Psoas muscle (tissue), 8 donors: ENCODE measurements around the gene PTPN1. TPM values are rescaled to one million over a fixed set of nuclear protein-coding genes. Genes with fewer than 3 reads are reported as not detected.

ENCODE experiments used
- ATAC-seq, 4 donors: fragments of 200-7000 bp; cut with Tn5 transposase; one replicate each; pipeline ENCODE4 v1.9.1; 2020; ENCODE audit warnings: moderate library complexity in 3 of 4, mild to moderate bottlenecking in 2 of 4
- DNase-seq, 2 donors: peaks; one replicate each; pipeline ENCODE4 v3.0.0-alpha.2; 2020
- H3K27ac ChIP-seq: fragments of 200-600 bp; one replicate; pipeline ENCODE4 v1.8.0; 2022
- H3K27me3 ChIP-seq, 3 donors: fragments of 200-600 bp in 1 of 3; one replicate each; pipeline versions ENCODE4 v1.6.1 to v1.8.0; 2013 to 2022; ENCODE audit warnings: low read length in 2 of 3, mild to moderate bottlenecking in 2 of 3, moderate library complexity in 1 of 3; ENCODE audit not compliant: insufficient read depth in 3 of 3
- H3K36me3 ChIP-seq, 2 donors: fragments of 200-600 bp in 1 of 2; one replicate each; pipeline versions ENCODE4 v1.6.1 to v1.8.0; 2013 to 2022; ENCODE audit warnings: low read depth in 1 of 2, mild to moderate bottlenecking in 1 of 2, moderate library complexity in 1 of 2; ENCODE audit not compliant: insufficient read depth in 1 of 2
- H3K4me1 ChIP-seq: fragments of 200-600 bp; one replicate; pipeline ENCODE4 v1.8.0; 2022
- H3K4me3 ChIP-seq: fragments of 200-600 bp; one replicate; pipeline ENCODE4 v1.8.0; 2022; ENCODE audit warnings: mild to moderate bottlenecking
- H3K9me3 ChIP-seq: fragments of 200-600 bp; one replicate; pipeline ENCODE4 v1.8.0; 2022
- CTCF ChIP-seq: fragments of 200-600 bp; IDR thresholded peaks from one replicate; pipeline ENCODE4 v1.8.0; 2022; ENCODE audit warnings: antibody characterized with exemption
- WGBS, 3 donors: extraction: QIAGEN DNeasy Blood & Tissue Kit; methylation state at CpG; one replicate each; pipeline versions ENCODE4 v1.1.6 to v1.1.7; 2013; 5-methylcytosine and 5-hydroxymethylcytosine counted together
- intact Hi-C, 2 donors: fragments of 100-400 bp; cut with DNase I; formaldehyde crosslinking; loops; one replicate each; pipeline versions ENCODE4 v1.11.0 to v1.14.2; 2022
- polyA plus RNA-seq, 3 donors: library from polyadenylated mRNA; stranded (reverse); fragments of 200-250 nt; gene quantifications; one replicate each; pipeline ENCODE4 v1.2.3, GENCODE V29; 2013
- total RNA-seq, 4 donors: library from RNA; stranded (reverse); fragmentation: NEBNext Ultra II Directional in 2 of 4; extraction: Animal tissue kit (Norgen Biotek cat#: 25700) in 2 of 4; gene quantifications; one replicate each; pipeline versions ENCODE4 v1.2.1 to v1.2.4, GENCODE V29; 2021 to 2023
- donor health status: healthy with polysubstance abuse.
- donor health status: DM: no; HTN: no; CAD: no; lungs with moderate emphysema.
- donor health status: Bipolar disorder and iron deficiency.
- donor health status: healthy.
- donor health status: DM: yes; HTN: yes; CAD: no.
- donor health status: DM: no; HTN: no; CAD: no.
- donor health status: DM: no; HTN: no; CAD: no.
- donor health status: DM: yes; HTN: yes; CAD: no.

Gene PTPN1
- total and polyA plus RNA-seq, 7 donors = 28.7 to 112 (median 46.1) TPM

GRCh38 chr20:50561379-50562078 lies 51.3 kb downstream of the PTPN1 start:
- H3K4me1 ChIP-seq = peaks cover 40% of the 10 kb centered on the region
- DNase-seq = no peak
- no peak overlapping the region for H3K4me3 ChIP-seq
- peak overlapping the region; percentile 86 for H3K27ac ChIP-seq
- H3K9me3 ChIP-seq = no peaks in the 10 kb centered on the region
- H3K27me3 ChIP-seq = no peaks in the 10 kb centered on the region
- peaks cover 11 to 12% of the 10 kb centered on the region in 2 donors for H3K36me3 ChIP-seq
- intact Hi-C loops = no loop called here
- 60 to 82% (median 66%) methylated on average over 17 of the region's 17 CpGs for WGBS, 3 donors
- TF ChIP-seq CTCF = no peak
- peak; percentile 63 to 76 (median 68) for ATAC-seq

- Histone ChIP-seq H3K27ac (peak overlapping the region; percentile 86), H3K27me3 (no peaks in the 10 kb centered on the region), H3K4me1 (peaks cover 40% of the 10 kb centered on the region), H3K36me3 (peaks cover 11 to 12% of the 10 kb centered on the region in 2 donors), H3K9me3 (no peaks in the 10 kb centered on the region), H3K4me3 (no peak overlapping the region)
- intact Hi-C loops = no loop called here
- no peak for TF ChIP-seq CTCF
- ATAC-seq = peak; percentile 80 to 85 (median 84)
- WGBS, 3 donors = 35 to 58% (median 38%) methylated on average over 7 of the region's 7 CpGs
- DNase-seq = peak; percentile 60 to 81
Measured at GRCh38 chr20:50562262-50562701, 52.1 kb downstream of the PTPN1 start.

- no peaks in the 10 kb centered on the region for H3K27me3 ChIP-seq
- WGBS, 3 donors = 87 to 92% (median 88%) methylated on average over 3 of the region's 3 CpGs
- ATAC-seq (peak in 2 of 4 donors; percentile 10 to 17), DNase-seq (no peak)
- H3K4me3 ChIP-seq = no peak overlapping the region
- H3K4me1 ChIP-seq = peaks cover 40% of the 10 kb centered on the region
- H3K27ac ChIP-seq = peak overlapping the region; percentile 86
- TF ChIP-seq CTCF = no peak
- peaks cover 11 to 23% of the 10 kb centered on the region in 2 donors for H3K36me3 ChIP-seq
- no peaks in the 10 kb centered on the region for H3K9me3 ChIP-seq
- intact Hi-C loops = no loop called here
Measured at GRCh38 chr20:50563133-50563944, 53.2 kb downstream of the PTPN1 start.

- Histone ChIP-seq H3K27me3 (no peaks in the 10 kb centered on the region), H3K4me1 (peaks cover 43% of the 10 kb centered on the region), H3K4me3 (no peak overlapping the region), H3K36me3 (peaks cover 19 to 32% of the 10 kb centered on the region in 2 donors), H3K9me3 (no peaks in the 10 kb centered on the region), H3K27ac (no peak overlapping the region)
- TF ChIP-seq CTCF = no peak
- DNase-seq = no peak
- no peak for ATAC-seq
- intact Hi-C loops = loop anchor here (5.0 kb wide), 2 partner anchors 33 to 48 kb away; no protein-coding TSS in a partner anchor
- 47 to 74% (median 60%) methylated on average over 2 of the region's 2 CpGs for WGBS, 3 donors
Measured at GRCh38 chr20:50565383-50565782, 55.2 kb downstream of the PTPN1 start.
